OCI-LY3 (cell line): ENCODE results near the gene COL6A3.
A peak's percentile ranks its signal among the peaks of the same experiment; 100 is the strongest.

Experiments
- H2AFZ ChIP-seq: fragments of 200-600, 300-600 bp; shearing (Covaris generic); 2 replicates; pipeline ENCODE4 v1.6.0; 2014; ENCODE audit warnings: antibody characterized with exemption, low read depth, low read length
- H3K27ac ChIP-seq: fragments of 200-600, 300-600 bp; sonication (generic); 2 replicates; pipeline ENCODE4 v1.5.1; 2014; ENCODE audit warnings: mild to moderate bottlenecking, low read length, moderate library complexity, mixed read lengths
- H3K27me3 ChIP-seq: fragments of 200-600, 300-600 bp; sonication (generic); 2 replicates; pipeline ENCODE4 v1.6.1; 2014; ENCODE audit warnings: low read depth, low read length, mixed read lengths
- H3K36me3 ChIP-seq: fragments of 200-600, 300-600 bp; sonication (generic); replicated peaks from 2 replicates; pipeline ENCODE3; 2014; ENCODE audit warnings: low read depth, low read length, mixed read lengths
- H3K4me1 ChIP-seq: fragments of 300-600, 200-600 bp; sonication (generic); 2 replicates; pipeline ENCODE4 v1.6.1; 2014; ENCODE audit warnings: low read length, mixed read lengths
- H3K4me2 ChIP-seq: fragments of 200-600, 300-600 bp; sonication (generic); 2 replicates; pipeline ENCODE4 v1.6.1; 2014; ENCODE audit warnings: low read length, mixed read lengths
- H3K4me3 ChIP-seq: fragments of 300-600, 200-600 bp; sonication (generic); 2 replicates; pipeline ENCODE4 v1.5.1; 2014; ENCODE audit warnings: antibody characterized with exemption, mild to moderate bottlenecking, low read length, moderate library complexity
- H3K79me2 ChIP-seq: fragments of 300-600, 200-600 bp; shearing (Covaris generic); 2 replicates; pipeline ENCODE4 v1.6.1; 2014; ENCODE audit warnings: mild to moderate bottlenecking, low read length, mixed read lengths
- H3K9ac ChIP-seq: fragments of 300-600, 200-600 bp; shearing (Covaris generic); 2 replicates; pipeline ENCODE4 v1.6.0; 2014; ENCODE audit warnings: mild to moderate bottlenecking, low read length, moderate library complexity
- H3K9me3 ChIP-seq: fragments of 200-600, 300-600 bp; shearing (Covaris generic); 2 replicates; pipeline ENCODE4 v1.6.1; 2014; ENCODE audit warnings: low read length, mixed read lengths; ENCODE audit not compliant: insufficient read depth
- H4K20me1 ChIP-seq: fragments of 200-600, 300-600 bp; sonication (generic); 2 replicates; pipeline ENCODE4 v1.6.1; 2016; ENCODE audit warnings: low read length, mixed read lengths; ENCODE audit not compliant: insufficient read depth
- EZH2phosphoT487 ChIP-seq: fragments of 200-600 bp; shearing (Covaris generic); IDR thresholded peaks from 2 replicates; pipeline ENCODE4 v1.6.1; 2018; ENCODE audit warnings: antibody characterized with exemption, mixed run types, low read depth
- TF ChIP-seq, protein P1 (sequence below): fragments of 200-600, 300-600 bp; sonication (generic); IDR thresholded peaks from 2 replicates; pipeline ENCODE4 v1.5.1; 2014; ENCODE audit warnings: antibody characterized with exemption, low read length, low read depth

COL6A3 gene

DNA sequence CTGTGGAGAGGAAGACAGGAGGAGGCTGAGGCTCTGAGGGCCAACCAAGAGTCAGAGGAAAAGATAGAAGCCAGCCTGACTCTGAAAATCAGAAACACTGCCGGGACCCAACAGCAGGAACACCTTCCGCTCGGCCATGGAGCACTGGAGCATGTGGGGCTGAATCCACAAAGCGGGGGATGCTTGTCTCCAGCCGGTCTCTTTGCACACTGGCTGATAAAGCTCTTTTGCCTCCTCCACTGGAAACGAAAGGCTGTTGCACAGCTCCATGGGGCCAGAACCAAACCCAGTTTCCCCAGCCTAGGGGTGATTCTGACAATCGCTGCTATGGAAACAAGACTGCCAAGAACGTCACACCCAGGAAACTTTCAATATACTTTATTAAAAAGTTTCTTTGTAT is 90.3 kb downstream of the COL6A3 start:
- Histone ChIP-seq H3K27ac (no peak overlapping the region), H3K79me2 (no peaks in the 10 kb centered on the region), H3K27me3 (peaks cover 14% of the 10 kb centered on the region), H3K4me3 (no peak overlapping the region), H2AFZ (no peak overlapping the region), H4K20me1 (no peaks in the 10 kb centered on the region), H3K9ac (no peak overlapping the region), H3K36me3 (no peaks in the 10 kb centered on the region), H3K4me1 (no peaks in the 10 kb centered on the region), H3K4me2 (no peak overlapping the region), H3K9me3 (no peaks in the 10 kb centered on the region)
- TF ChIP-seq, protein P1, sequence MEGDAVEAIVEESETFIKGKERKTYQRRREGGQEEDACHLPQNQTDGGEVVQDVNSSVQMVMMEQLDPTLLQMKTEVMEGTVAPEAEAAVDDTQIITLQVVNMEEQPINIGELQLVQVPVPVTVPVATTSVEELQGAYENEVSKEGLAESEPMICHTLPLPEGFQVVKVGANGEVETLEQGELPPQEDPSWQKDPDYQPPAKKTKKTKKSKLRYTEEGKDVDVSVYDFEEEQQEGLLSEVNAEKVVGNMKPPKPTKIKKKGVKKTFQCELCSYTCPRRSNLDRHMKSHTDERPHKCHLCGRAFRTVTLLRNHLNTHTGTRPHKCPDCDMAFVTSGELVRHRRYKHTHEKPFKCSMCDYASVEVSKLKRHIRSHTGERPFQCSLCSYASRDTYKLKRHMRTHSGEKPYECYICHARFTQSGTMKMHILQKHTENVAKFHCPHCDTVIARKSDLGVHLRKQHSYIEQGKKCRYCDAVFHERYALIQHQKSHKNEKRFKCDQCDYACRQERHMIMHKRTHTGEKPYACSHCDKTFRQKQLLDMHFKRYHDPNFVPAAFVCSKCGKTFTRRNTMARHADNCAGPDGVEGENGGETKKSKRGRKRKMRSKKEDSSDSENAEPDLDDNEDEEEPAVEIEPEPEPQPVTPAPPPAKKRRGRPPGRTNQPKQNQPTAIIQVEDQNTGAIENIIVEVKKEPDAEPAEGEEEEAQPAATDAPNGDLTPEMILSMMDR: no peak
- no peak for TF ChIP-seq EZH2phosphoT487

DNA sequence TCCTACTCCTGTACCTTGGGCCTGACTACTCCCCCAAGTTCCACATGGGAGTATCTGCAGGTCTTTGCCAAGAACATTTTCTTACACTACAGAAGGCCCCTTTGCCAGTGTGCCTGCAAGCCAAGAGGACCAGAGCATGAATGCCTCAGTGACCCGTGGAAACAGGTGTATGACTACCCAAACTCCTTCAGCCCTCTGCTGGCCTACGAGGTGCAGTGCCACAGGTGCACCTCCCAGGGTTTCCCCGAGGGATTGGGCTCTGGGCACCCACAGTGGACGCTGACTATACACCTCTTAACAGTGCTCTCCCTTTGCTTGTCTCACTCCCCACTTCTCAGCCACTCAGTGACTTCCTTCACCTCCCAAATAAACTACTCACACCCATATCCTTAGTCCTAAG is 91.4 kb downstream of the COL6A3 start:
- H2AFZ ChIP-seq: no peak overlapping the region
- peaks cover 12% of the 10 kb centered on the region for H3K27me3 ChIP-seq
- H3K36me3 ChIP-seq: no peaks in the 10 kb centered on the region
- TF ChIP-seq, protein P1: peak; percentile 21; the same call in 1 of the 2 replicates
- no peak for TF ChIP-seq EZH2phosphoT487
- H3K4me2 ChIP-seq: no peak overlapping the region
- no peaks in the 10 kb centered on the region for H3K4me1 ChIP-seq
- no peak overlapping the region for H3K27ac ChIP-seq
- no peaks in the 10 kb centered on the region for H4K20me1 ChIP-seq
- H3K4me3 ChIP-seq: no peak overlapping the region
- H3K79me2 ChIP-seq: no peaks in the 10 kb centered on the region
- no peaks in the 10 kb centered on the region for H3K9me3 ChIP-seq
- H3K9ac ChIP-seq: no peak overlapping the region

DNA sequence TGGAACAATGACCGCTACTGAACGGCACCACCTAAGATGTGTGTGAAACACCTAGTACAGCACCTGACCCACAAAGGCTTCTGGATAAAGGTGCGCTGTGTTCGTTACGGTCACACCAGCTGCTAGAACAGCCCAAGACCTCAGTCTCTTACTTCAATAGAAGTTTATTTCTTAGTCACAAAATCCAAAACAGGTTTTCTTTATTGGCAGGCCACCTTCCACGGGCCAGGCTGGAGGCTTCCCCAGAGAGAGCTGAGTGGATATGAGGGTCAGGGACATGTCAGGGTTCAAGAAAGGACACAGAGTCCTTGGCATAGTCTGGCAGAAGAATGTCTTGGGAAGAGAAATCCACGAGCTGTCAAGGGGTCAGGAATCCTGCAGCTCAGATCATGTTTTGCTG is 92.2 kb downstream of the COL6A3 start:
- no peaks in the 10 kb centered on the region for H3K9me3 ChIP-seq
- no peaks in the 10 kb centered on the region for H3K79me2 ChIP-seq
- H3K4me2 ChIP-seq: no peak overlapping the region
- no peaks in the 10 kb centered on the region for H3K4me1 ChIP-seq
- no peak overlapping the region for H3K9ac ChIP-seq
- H3K27ac ChIP-seq: no peak overlapping the region
- TF ChIP-seq EZH2phosphoT487: no peak
- TF ChIP-seq, protein P1: no peak
- H3K36me3 ChIP-seq: no peaks in the 10 kb centered on the region
- no peak overlapping the region for H2AFZ ChIP-seq
- no peak overlapping the region for H3K4me3 ChIP-seq
- H4K20me1 ChIP-seq: no peaks in the 10 kb centered on the region
- H3K27me3 ChIP-seq: peaks cover 12% of the 10 kb centered on the region; the same call in 1 of the 2 replicates

DNA sequence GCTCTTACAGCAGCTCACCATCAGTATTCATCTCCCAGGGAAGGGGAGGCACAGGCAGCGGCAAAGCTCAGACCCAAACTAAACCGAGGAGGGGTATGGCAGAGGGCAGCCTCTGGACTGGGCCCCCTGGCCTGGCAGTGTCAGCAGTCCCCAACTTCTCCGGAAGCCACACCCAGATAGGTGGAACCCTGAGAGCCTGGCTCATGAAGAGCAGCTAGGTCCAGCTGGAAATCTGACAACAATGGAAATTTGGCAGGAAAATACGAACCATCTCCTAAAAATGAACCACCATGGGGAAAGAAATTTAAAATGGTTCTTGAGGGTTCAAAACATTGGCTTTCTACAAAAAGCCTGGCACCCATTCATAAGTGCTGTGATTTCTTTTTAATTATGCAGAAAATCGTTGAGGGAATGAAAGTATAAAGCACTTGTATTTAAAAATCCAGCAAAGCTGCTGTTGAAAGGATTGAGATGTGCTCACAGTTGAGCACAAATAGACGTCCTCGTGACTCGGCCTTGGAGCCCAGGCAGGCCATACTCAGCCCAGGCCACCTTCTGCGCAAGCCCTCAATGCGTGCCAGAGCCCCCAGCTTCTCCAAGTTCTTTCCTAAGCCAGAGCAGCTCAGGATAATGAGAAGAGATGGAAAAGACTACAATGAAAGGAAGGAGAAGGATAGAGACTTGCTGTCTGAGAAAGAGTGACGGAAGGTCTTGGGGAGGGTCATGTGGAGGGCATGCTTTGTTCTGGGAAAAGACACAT is 93.0 kb downstream of the COL6A3 start:
- TF ChIP-seq, protein P1: no peak
- no peak for TF ChIP-seq EZH2phosphoT487
- Histone ChIP-seq H2AFZ (no peak overlapping the region), H4K20me1 (no peaks in the 10 kb centered on the region), H3K36me3 (no peaks in the 10 kb centered on the region), H3K4me1 (no peaks in the 10 kb centered on the region), H3K9ac (no peak overlapping the region), H3K27ac (no peak overlapping the region), H3K4me3 (no peak overlapping the region), H3K4me2 (no peak overlapping the region), H3K9me3 (no peaks in the 10 kb centered on the region), H3K27me3 (peaks cover 12% of the 10 kb centered on the region; the same call in 1 of the 2 replicates), H3K79me2 (no peaks in the 10 kb centered on the region)
